ENCODE data around the gene WDR91.
A peak's percentile ranks its signal among the peaks of the same experiment; 100 is the strongest.

WDR91 gene

GRCh38 chr7:135162382-135163001 is 48.8 kb downstream of the WDR91 start:
- FAIRE-seq (no peak), DNase-seq (ENCODE audit: low spot score) (no peak)

- FAIRE-seq (no peak), DNase-seq (ENCODE audit: low spot score) (no peak)
These were observed 49.7 kb downstream of the WDR91 start for GRCh38 chr7:135161669-135162068.

- no peak for FAIRE-seq
- DNase-seq (ENCODE audit: low spot score) = no peak
These were observed 50.3 kb downstream of the WDR91 start for GRCh38 chr7:135160858-135161653.

- peak; percentile 58 for DNase-seq (ENCODE audit: low spot score)
- peak; percentile 82 for FAIRE-seq
These were observed 51.0 kb downstream of the WDR91 start for GRCh38 chr7:135160098-135160857.

- FAIRE-seq (no peak), DNase-seq (ENCODE audit: low spot score) (no peak)
These were observed 51.8 kb downstream of the WDR91 start for GRCh38 chr7:135159359-135160085.

- no peak for DNase-seq (ENCODE audit: low spot score)
- no peak for FAIRE-seq
These were observed 52.5 kb downstream of the WDR91 start for GRCh38 chr7:135158874-135159273.

GRCh38 chr7:135158141-135158655 is 53.1 kb downstream of the WDR91 start:
- DNase-seq (ENCODE audit: low spot score) = no peak
- FAIRE-seq = no peak

- FAIRE-seq (no peak), DNase-seq (ENCODE audit: low spot score) (no peak)
These were observed 55.0 kb downstream of the WDR91 start for GRCh38 chr7:135156290-135156689.

GRCh38 chr7:135154734-135155133 is 56.6 kb downstream of the WDR91 start:
- no peak for FAIRE-seq
- no peak for DNase-seq (ENCODE audit: low spot score)

GRCh38 chr7:135152442-135152841 is 58.9 kb downstream of the WDR91 start:
- DNase-seq (ENCODE audit: low spot score) (no peak), FAIRE-seq (no peak)

- DNase-seq (ENCODE audit: low spot score) = no peak
- FAIRE-seq = no peak
These were observed 59.8 kb downstream of the WDR91 start for GRCh38 chr7:135151533-135151932.

GRCh38 chr7:135151132-135151531 is 60.2 kb downstream of the WDR91 start:
- FAIRE-seq = no peak
- no peak for DNase-seq (ENCODE audit: low spot score)

GRCh38 chr7:135150072-135150782 is 61.1 kb downstream of the WDR91 start:
- FAIRE-seq (no peak), DNase-seq (ENCODE audit: low spot score) (no peak)

GRCh38 chr7:135147899-135148721 is 63.2 kb downstream of the WDR91 start, which contains the start of gene TMEM140:
TSS of gene TMEM140 (plus strand) at chr7:135148072. CDS start at chr7:135164442, 16,370 bp downstream.
- DNase-seq (ENCODE audit: low spot score) (peak; percentile 59), FAIRE-seq (peak; percentile 7)

- DNase-seq (ENCODE audit: low spot score) (no peak), FAIRE-seq (no peak)
These were observed 63.9 kb downstream of the WDR91 start for GRCh38 chr7:135147341-135147898.

GRCh38 chr7:135143885-135144668 is 67.2 kb downstream of the WDR91 start:
- no peak for FAIRE-seq
- DNase-seq (ENCODE audit: low spot score) = no peak

All from RCC 7860 (cell line).